Measurements from ENCODE around the gene MLEC. TPM values are rescaled to one million over a fixed set of nuclear protein-coding genes. Genes with fewer than 3 reads are reported as not detected.

Gene MLEC
- total and polyA plus RNA-seq, 2 of the 13 experiments (the other 11 are each of a cell fraction or from before 2014, with no cell fraction given) = 49.8 to 156 TPM

- TF ChIP-seq, protein P1, sequence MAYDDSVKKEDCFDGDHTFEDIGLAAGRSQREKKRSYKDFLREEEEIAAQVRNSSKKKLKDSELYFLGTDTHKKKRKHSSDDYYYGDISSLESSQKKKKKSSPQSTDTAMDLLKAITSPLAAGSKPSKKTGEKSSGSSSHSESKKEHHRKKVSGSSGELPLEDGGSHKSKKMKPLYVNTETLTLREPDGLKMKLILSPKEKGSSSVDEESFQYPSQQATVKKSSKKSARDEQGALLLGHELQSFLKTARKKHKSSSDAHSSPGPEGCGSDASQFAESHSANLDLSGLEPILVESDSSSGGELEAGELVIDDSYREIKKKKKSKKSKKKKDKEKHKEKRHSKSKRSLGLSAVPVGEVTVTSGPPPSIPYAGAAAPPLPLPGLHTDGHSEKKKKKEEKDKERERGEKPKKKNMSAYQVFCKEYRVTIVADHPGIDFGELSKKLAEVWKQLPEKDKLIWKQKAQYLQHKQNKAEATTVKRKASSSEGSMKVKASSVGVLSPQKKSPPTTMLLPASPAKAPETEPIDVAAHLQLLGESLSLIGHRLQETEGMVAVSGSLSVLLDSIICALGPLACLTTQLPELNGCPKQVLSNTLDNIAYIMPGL (CRISPR knock-in tag; IDR thresholded peaks at IDR 0.05; ENCODE audit: borderline replicate concordance in 1 of 2, low read depth in 1 of 2) = no peak
- TF ChIP-seq ZBTB2 (CRISPR knock-in tag; IDR thresholded peaks at IDR 0.05; ENCODE audit: low read depth) (no peak), GABPB1 (CRISPR knock-in tag; IDR thresholded peaks at IDR 0.05) (0 out of 2 replicates have a peak, but pooled peaks have one; percentile 85), SPEN (CRISPR knock-in tag; IDR thresholded peaks at IDR 0.05; ENCODE audit: low read depth) (peak; percentile 4; the same call in 1 of the 2 replicates), ZNF292 (CRISPR knock-in tag; IDR thresholded peaks at IDR 0.05; ENCODE audit: borderline replicate concordance, low read depth) (no peak), SP4 (CRISPR knock-in tag; IDR thresholded peaks at IDR 0.05) (no peak; the same call in 1 of the 2 replicates), RFX1 (IDR thresholded peaks at IDR 0.05) (peak; percentile 91), ZFP37 (CRISPR knock-in tag; IDR thresholded peaks at IDR 0.05; ENCODE audit: borderline replicate concordance) (no peak), KDM6A (CRISPR knock-in tag; IDR thresholded peaks at IDR 0.05; ENCODE audit: low read depth) (no peak), ZNF30 (CRISPR knock-in tag; IDR thresholded peaks at IDR 0.05) (no peak), SIX1 (CRISPR knock-in tag; IDR thresholded peaks at IDR 0.05; ENCODE audit: borderline replicate concordance) (no peak), RFXAP (CRISPR knock-in tag; IDR thresholded peaks at IDR 0.05; ENCODE audit: borderline replicate concordance) (no peak; the same call in 1 of the 2 replicates), RARA (CRISPR knock-in tag; IDR thresholded peaks at IDR 0.05) (no peak), MED8 (CRISPR knock-in tag; IDR thresholded peaks at IDR 0.05; ENCODE audit: insufficient replicate concordance) (no peak), ZSCAN30 (CRISPR knock-in tag; IDR thresholded peaks at IDR 0.05) (no peak), TGIF2 (CRISPR knock-in tag; IDR thresholded peaks at IDR 0.05) (no peak), KDM2A (CRISPR knock-in tag; IDR thresholded peaks at IDR 0.05; ENCODE audit: borderline replicate concordance, low read depth) (no peak), SYNCRIP (IDR thresholded peaks at IDR 0.05; ENCODE audit: insufficient read depth, low read depth, low read length) (no peak), KLF6 (CRISPR knock-in tag; IDR thresholded peaks at IDR 0.05) (no peak; the same call in 1 of the 2 replicates)
- TF ChIP-seq, protein P2, sequence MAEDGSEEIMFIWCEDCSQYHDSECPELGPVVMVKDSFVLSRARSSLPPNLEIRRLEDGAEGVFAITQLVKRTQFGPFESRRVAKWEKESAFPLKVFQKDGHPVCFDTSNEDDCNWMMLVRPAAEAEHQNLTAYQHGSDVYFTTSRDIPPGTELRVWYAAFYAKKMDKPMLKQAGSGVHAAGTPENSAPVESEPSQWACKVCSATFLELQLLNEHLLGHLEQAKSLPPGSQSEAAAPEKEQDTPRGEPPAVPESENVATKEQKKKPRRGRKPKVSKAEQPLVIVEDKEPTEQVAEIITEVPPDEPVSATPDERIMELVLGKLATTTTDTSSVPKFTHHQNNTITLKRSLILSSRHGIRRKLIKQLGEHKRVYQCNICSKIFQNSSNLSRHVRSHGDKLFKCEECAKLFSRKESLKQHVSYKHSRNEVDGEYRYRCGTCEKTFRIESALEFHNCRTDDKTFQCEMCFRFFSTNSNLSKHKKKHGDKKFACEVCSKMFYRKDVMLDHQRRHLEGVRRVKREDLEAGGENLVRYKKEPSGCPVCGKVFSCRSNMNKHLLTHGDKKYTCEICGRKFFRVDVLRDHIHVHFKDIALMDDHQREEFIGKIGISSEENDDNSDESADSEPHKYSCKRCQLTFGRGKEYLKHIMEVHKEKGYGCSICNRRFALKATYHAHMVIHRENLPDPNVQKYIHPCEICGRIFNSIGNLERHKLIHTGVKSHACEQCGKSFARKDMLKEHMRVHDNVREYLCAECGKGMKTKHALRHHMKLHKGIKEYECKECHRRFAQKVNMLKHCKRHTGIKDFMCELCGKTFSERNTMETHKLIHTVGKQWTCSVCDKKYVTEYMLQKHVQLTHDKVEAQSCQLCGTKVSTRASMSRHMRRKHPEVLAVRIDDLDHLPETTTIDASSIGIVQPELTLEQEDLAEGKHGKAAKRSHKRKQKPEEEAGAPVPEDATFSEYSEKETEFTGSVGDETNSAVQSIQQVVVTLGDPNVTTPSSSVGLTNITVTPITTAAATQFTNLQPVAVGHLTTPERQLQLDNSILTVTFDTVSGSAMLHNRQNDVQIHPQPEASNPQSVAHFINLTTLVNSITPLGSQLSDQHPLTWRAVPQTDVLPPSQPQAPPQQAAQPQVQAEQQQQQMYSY (CRISPR knock-in tag; IDR thresholded peaks at IDR 0.05) = no peak
- TF ChIP-seq, protein P3, sequence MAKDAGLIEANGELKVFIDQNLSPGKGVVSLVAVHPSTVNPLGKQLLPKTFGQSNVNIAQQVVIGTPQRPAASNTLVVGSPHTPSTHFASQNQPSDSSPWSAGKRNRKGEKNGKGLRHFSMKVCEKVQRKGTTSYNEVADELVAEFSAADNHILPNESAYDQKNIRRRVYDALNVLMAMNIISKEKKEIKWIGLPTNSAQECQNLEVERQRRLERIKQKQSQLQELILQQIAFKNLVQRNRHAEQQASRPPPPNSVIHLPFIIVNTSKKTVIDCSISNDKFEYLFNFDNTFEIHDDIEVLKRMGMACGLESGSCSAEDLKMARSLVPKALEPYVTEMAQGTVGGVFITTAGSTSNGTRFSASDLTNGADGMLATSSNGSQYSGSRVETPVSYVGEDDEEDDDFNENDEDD (CRISPR knock-in tag; IDR thresholded peaks at IDR 0.05; ENCODE audit: borderline replicate concordance) = peak; percentile 52; the same call in 1 of the 2 replicates
These were observed 729 bp upstream of the MLEC start (continued) for GRCh38 chr12:120686151-120686689.
